ENCODE results near the gene DNAH3. TPM values are rescaled to one million over a fixed set of nuclear protein-coding genes. Genes with fewer than 3 reads are reported as not detected.

DNAH3 gene
- total and polyA plus RNA-seq, 2 of the 13 experiments (the other 11 are each of a cell fraction or from before 2014, with no cell fraction given) = 0.07 to 0.08 TPM

- H3K36me3 ChIP-seq (replicated peaks in 1 of 2; ENCODE audit: control insufficient read depth in 1 of 2, insufficient read depth in 2 of 2, low read length in 2 of 2) = no peaks in the 10 kb centered on the region
- TF ChIP-seq ZSCAN25 (CRISPR knock-in tag; IDR thresholded peaks at IDR 0.05) (0 out of 2 replicates have a peak, but pooled peaks have one; percentile 21), ZFP36L1 (CRISPR knock-in tag; IDR thresholded peaks at IDR 0.05) (no peak), ETV5 (CRISPR knock-in tag; IDR thresholded peaks at IDR 0.05; ENCODE audit: borderline replicate concordance) (no peak), SP1 (IDR thresholded peaks at IDR 0.05) (no peak), SP1 (CRISPR knock-in tag; IDR thresholded peaks at IDR 0.05) (no peak)
- 20% methylated on average over 3 of the region's 3 CpGs for WGBS (ENCODE audit: low lambda C conversion rate)
- ATAC-seq = no peak
- ChIA-PET POLR2A (no interaction called here), CTCF (ENCODE audit: low intra/inter-chr PET ratio, low total read pairs) (no interaction called here)
- no peaks in the 10 kb centered on the region for H3K27me3 ChIP-seq (ENCODE audit: control insufficient read depth in 1 of 2, insufficient read depth in 2 of 2, low read length in 2 of 2)
- FAIRE-seq = no peak
- H3K4me2 ChIP-seq (ENCODE audit: low read depth, low read length) = no peak overlapping the region
- intact Hi-C loops (cut with micrococcal nuclease; ENCODE audit: unreplicated experiment) (no loop called here), in situ Hi-C loops (cut with HindIII; ENCODE audit: extremely low pct_ligation_motif_present, low pct_unique_long_range_greater_than_20kb) (no loop called here)
- no peaks in the 10 kb centered on the region for H4K20me1 ChIP-seq (ENCODE audit: insufficient read depth, low read length)
- H3K79me2 ChIP-seq (ENCODE audit: insufficient read depth, low read length) = no peaks in the 10 kb centered on the region
- H3K4me1 ChIP-seq (ENCODE audit: insufficient read depth, low read length) = peaks cover 5% of the 10 kb centered on the region; the same call in 1 of the 2 replicates
- H2AFZ ChIP-seq (ENCODE audit: low read length) = no peak overlapping the region
- no peaks in the 10 kb centered on the region for H3K9me3 ChIP-seq (ENCODE audit: low read length)
- DNase-seq (ENCODE audit: low spot score) = no peak
- H3K4me3 ChIP-seq (replicated peaks in 1 of 3; ENCODE audit: insufficient read depth in 1 of 3, low read depth in 2 of 3, low read length in 3 of 3) = no peak overlapping the region
- no TSS peak for BruUV-seq (replicated peaks)
- no peak overlapping the region for H3K27ac ChIP-seq (ENCODE audit: extremely low read length, insufficient read depth, low read length)
- H3K9ac ChIP-seq (ENCODE audit: insufficient read depth, low read depth, low read length) = no peak overlapping the region
Observed at GRCh38 chr16:21088646-21089538, 61.8 kb downstream of the DNAH3 start.

GRCh38 chr16:21088143-21088542, 62.5 kb downstream of the DNAH3 start:
- Histone ChIP-seq H3K9me3 (ENCODE audit: low read length) (no peaks in the 10 kb centered on the region), H3K4me1 (ENCODE audit: insufficient read depth, low read length) (peaks cover 5% of the 10 kb centered on the region; the same call in 1 of the 2 replicates), H3K36me3 (replicated peaks in 1 of 2; ENCODE audit: control insufficient read depth in 1 of 2, insufficient read depth in 2 of 2, low read length in 2 of 2) (no peaks in the 10 kb centered on the region), H3K9ac (ENCODE audit: insufficient read depth, low read depth, low read length) (no peak overlapping the region), H2AFZ (ENCODE audit: low read length) (no peak overlapping the region), H3K4me2 (ENCODE audit: low read depth, low read length) (no peak overlapping the region), H4K20me1 (ENCODE audit: insufficient read depth, low read length) (no peaks in the 10 kb centered on the region), H3K79me2 (ENCODE audit: insufficient read depth, low read length) (no peaks in the 10 kb centered on the region), H3K27ac (ENCODE audit: extremely low read length, insufficient read depth, low read length) (no peak overlapping the region), H3K4me3 (replicated peaks in 1 of 3; ENCODE audit: insufficient read depth in 1 of 3, low read depth in 2 of 3, low read length in 3 of 3) (no peak overlapping the region), H3K27me3 (ENCODE audit: control insufficient read depth in 1 of 2, insufficient read depth in 2 of 2, low read length in 2 of 2) (no peaks in the 10 kb centered on the region)
- FAIRE-seq = no peak
- WGBS (ENCODE audit: low lambda C conversion rate) = 40% methylated on average over 3 of the region's 3 CpGs
- CTCF ChIA-PET (ENCODE audit: low intra/inter-chr PET ratio, low total read pairs) = no interaction called here
- no peak for ATAC-seq
- in situ Hi-C loops (cut with HindIII; ENCODE audit: extremely low pct_ligation_motif_present, low pct_unique_long_range_greater_than_20kb) = no loop called here
- intact Hi-C loops (cut with micrococcal nuclease; ENCODE audit: unreplicated experiment) = no loop called here
- POLR2A ChIA-PET = no interaction called here
- BruUV-seq (replicated peaks) = no TSS peak
- no peak for DNase-seq (ENCODE audit: low spot score)
- TF ChIP-seq HOXD1 (CRISPR knock-in tag; IDR thresholded peaks at IDR 0.05) = no peak
- TF ChIP-seq ZNF768 (CRISPR knock-in tag; IDR thresholded peaks at IDR 0.05) = no peak
- TF ChIP-seq HOMEZ (CRISPR knock-in tag; IDR thresholded peaks at IDR 0.05; ENCODE audit: low read depth) = no peak
- no peak for TF ChIP-seq SALL1 (CRISPR knock-in tag; IDR thresholded peaks at IDR 0.05)
- TF ChIP-seq CREB3 (CRISPR knock-in tag; IDR thresholded peaks at IDR 0.05) = no peak
- TF ChIP-seq ZBTB25 (CRISPR knock-in tag; IDR thresholded peaks at IDR 0.05) = no peak
- no peak for TF ChIP-seq WIZ (CRISPR knock-in tag; IDR thresholded peaks at IDR 0.05)
- no peak for TF ChIP-seq ZBTB1 (CRISPR knock-in tag; IDR thresholded peaks at IDR 0.05; ENCODE audit: borderline replicate concordance)
- no peak for TF ChIP-seq MEIS2 (CRISPR knock-in tag; IDR thresholded peaks at IDR 0.05)
- TF ChIP-seq ZNF414 (CRISPR knock-in tag; IDR thresholded peaks at IDR 0.05) = no peak

Measured in HepG2 (cell line).